DMS 273 (cell line): Measurements from ENCODE around the gene CHPF.

Experiments
- DNase-seq: peaks from one replicate; lab custom pipeline; 2025; ENCODE audit not compliant: unreplicated experiment; lab: John Stamatoyannopoulos, UW

Gene CHPF

GRCh38 chr2:219533930-219534661 lies 9.5 kb downstream of the CHPF start:
- no peak for DNase-seq

- DNase-seq = no peak
Observed at GRCh38 chr2:219532378-219532649, 11.3 kb downstream of the CHPF start.

- no peak for DNase-seq
Observed at GRCh38 chr2:219531639-219532377, 11.8 kb downstream of the CHPF start.

- DNase-seq = peak; percentile 94
Observed at GRCh38 chr2:219530048-219530963, 13.3 kb downstream of the CHPF start.

GRCh38 chr2:219527472-219527871 lies 16.1 kb downstream of the CHPF start:
- no peak for DNase-seq

- no peak for DNase-seq
Observed at GRCh38 chr2:219527076-219527394, 16.6 kb downstream of the CHPF start.

- DNase-seq = no peak
Observed at GRCh38 chr2:219526320-219527075, 17.1 kb downstream of the CHPF start.

GRCh38 chr2:219525533-219526232 lies 17.9 kb downstream of the CHPF start:
- DNase-seq = peak; percentile 46

GRCh38 chr2:219524817-219525216 lies 18.8 kb downstream of the CHPF start:
- no peak for DNase-seq

GRCh38 chr2:219523031-219523671 lies 20.5 kb downstream of the CHPF start:
- no peak for DNase-seq

GRCh38 chr2:219522111-219523030 lies 21.2 kb downstream of the CHPF start:
- no peak for DNase-seq

GRCh38 chr2:219521066-219521880 lies 22.3 kb downstream of the CHPF start:
- peak; percentile 75 for DNase-seq

GRCh38 chr2:219520079-219520478 lies 23.5 kb downstream of the CHPF start:
- DNase-seq = no peak

GRCh38 chr2:219519526-219519916 lies 24.1 kb downstream of the CHPF start:
- DNase-seq = no peak

GRCh38 chr2:219517954-219518778 lies 25.4 kb downstream of the CHPF start:
- DNase-seq = peak; percentile 65

- DNase-seq = no peak
Observed at GRCh38 chr2:219516888-219517287, 26.7 kb downstream of the CHPF start.

- DNase-seq = peak; percentile 49
Observed at GRCh38 chr2:219515874-219516629, 27.6 kb downstream of the CHPF start.
